GM12874 (cell line): ENCODE measurements around the gene GRAP.

Source experiments
- CTCF ChIP-seq: IDR thresholded peaks from 2 replicates; pipeline ENCODE4 v1.5.1; 2011; ENCODE audit warnings: low read depth, mild to moderate bottlenecking, control low read depth, low read length, moderate library complexity; ENCODE audit not compliant: insufficient read depth

The GRAP gene

GRCh38 chr17:19015428-19015827, 31.3 kb downstream of the GRAP start:
- TF ChIP-seq CTCF, result no peak

GRCh38 chr17:19014628-19015215, 32.0 kb downstream of the GRAP start:
- TF ChIP-seq CTCF, result no peak

- no peak for TF ChIP-seq CTCF
These were observed 32.7 kb downstream of the GRAP start for GRCh38 chr17:19013806-19014627.

- TF ChIP-seq CTCF, result no peak
These were observed 33.5 kb downstream of the GRAP start for GRCh38 chr17:19013226-19013625.

- TF ChIP-seq CTCF, result no peak
These were observed 34.3 kb downstream of the GRAP start for GRCh38 chr17:19012171-19013080.

DNA sequence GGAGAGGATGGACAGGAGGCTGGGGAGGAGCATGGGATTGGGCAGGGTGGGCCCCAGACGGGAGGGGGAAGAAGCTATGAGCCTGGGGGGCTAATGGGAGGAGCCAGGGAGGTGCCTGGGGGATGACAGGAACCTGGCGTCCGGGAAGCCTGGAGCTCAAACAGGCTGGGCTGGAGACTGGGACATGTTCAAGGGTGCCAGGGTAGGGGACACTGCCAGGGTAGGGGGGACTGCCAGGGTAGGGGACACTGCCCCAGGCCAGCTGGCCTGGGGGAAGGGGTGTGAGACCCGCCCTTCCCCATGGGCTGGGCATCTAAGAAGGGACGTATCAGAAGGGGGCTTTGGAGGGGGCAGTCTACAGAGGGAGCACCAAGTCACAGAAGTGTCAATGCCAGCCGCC, 35.2 kb downstream of the GRAP start:
- TF ChIP-seq CTCF, result no peak
